HEK293T (cell line): ENCODE measurements around the gene LRRK1.

Experiments used
- ARNT ChIP-seq: fragments of 450-650 bp; IDR thresholded peaks from 2 replicates; pipeline ENCODE4 v1.6.1; 2017; ENCODE audit warnings: mild to moderate bottlenecking
- ELF4 ChIP-seq: fragments of 450-650 bp; IDR thresholded peaks from 2 replicates; pipeline ENCODE4 v1.6.1; 2017; ENCODE audit warnings: antibody characterized with exemption
- FOXA1 ChIP-seq: fragments of 450-650 bp; IDR thresholded peaks from 2 replicates; pipeline ENCODE4 v1.6.1; 2016; ENCODE audit warnings: mild to moderate bottlenecking
- FOXK2 ChIP-seq: fragments of 450-650 bp; IDR thresholded peaks from 2 replicates; pipeline ENCODE4 v1.6.1; 2016; ENCODE audit warnings: mild to moderate bottlenecking
- FOXM1 ChIP-seq: fragments of 450-650 bp; IDR thresholded peaks from 2 replicates; pipeline ENCODE4 v1.6.1; 2017; ENCODE audit warnings: mild to moderate bottlenecking, borderline replicate concordance
- HDGF ChIP-seq: fragments of 450-650 bp; IDR thresholded peaks from 2 replicates; pipeline ENCODE4 v1.6.1; 2017; ENCODE audit warnings: antibody characterized with exemption, borderline replicate concordance
- L3MBTL2 ChIP-seq: fragments of 450-650 bp; conservative IDR thresholded peaks from 2 replicates; pipeline ENCODE4 v1.6.1; 2016; ENCODE audit warnings: mild to moderate bottlenecking
- SP1 ChIP-seq: fragments of 450-650 bp; IDR thresholded peaks from 2 replicates; pipeline ENCODE4 v1.6.1; 2017
- SUZ12 ChIP-seq: fragments of 450-650 bp; IDR thresholded peaks from 2 replicates; pipeline ENCODE4 v1.6.1; 2016; ENCODE audit warnings: mild to moderate bottlenecking

DNA sequence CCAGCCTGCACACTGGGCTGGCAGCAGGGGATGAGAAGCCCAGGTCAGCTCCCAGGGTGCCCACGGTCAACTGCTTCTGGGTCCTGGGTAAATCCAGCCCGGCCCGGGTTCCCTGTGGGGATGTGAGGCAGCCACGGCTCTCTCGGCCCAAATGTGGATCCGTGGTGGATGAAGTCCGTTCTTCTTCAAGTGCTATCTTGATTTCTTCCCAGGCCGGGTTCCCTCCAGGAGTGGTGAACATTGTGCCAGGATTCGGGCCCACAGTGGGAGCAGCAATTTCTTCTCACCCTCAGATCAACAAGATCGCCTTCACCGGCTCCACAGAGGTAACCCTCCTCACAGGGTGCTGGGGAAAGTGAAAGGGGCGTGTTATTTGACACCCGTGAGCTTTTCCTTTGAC is 23.4 kb upstream of the LRRK1 start:
- no peak for TF ChIP-seq SUZ12
- TF ChIP-seq SP1: no peak
- no peak for TF ChIP-seq ELF4
- TF ChIP-seq HDGF: no peak
- TF ChIP-seq ARNT: no peak
- TF ChIP-seq L3MBTL2: no peak
- TF ChIP-seq FOXA1: no peak
- no peak for TF ChIP-seq FOXM1
- no peak for TF ChIP-seq FOXK2
